ENCODE data around the gene SCYL1. TPM values are rescaled to one million over a fixed set of nuclear protein-coding genes. Genes with fewer than 3 reads are reported as not detected.
A peak's percentile ranks its signal among the peaks of the same experiment; 100 is the strongest.

Gene SCYL1
- total RNA-seq, 1 experiment from 2014 or later: 70.9 TPM

DNA sequence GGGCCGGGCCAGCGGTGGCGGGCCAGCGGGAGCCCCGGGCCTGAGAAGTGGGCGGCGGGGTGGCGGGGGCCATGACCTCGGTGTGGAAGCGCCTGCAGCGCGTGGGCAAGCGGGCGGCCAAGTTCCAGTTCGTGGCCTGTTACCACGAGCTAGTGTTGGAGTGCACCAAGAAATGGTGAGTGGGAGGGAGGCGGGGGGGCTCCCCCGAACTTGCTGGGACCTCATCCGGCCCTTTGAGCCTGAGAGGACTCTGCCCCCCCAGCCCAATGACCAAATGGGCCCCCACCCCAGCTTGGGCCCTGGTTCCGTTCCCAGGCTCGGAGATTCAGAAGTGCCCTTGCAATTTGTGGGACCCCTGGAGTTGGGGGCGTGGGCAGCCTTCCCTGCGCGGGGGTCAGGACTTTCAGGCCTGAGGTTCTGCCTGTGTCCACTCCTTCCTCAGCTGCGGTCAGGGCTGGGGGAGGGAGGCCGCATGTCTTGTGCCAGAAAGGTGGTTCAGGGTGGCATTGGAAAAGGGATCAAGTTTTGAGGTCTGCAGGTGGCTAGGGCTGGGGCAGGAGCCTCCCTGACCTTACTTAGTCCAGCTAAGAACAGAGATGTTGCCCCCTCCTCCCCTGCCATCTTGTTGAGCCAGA is 51.5 kb downstream of the SCYL1 start:
- no peak for DNase-seq (ENCODE audit: unreplicated experiment)
- ChIA-PET CTCF (interaction anchor here (0.8 to 1.9 kb wide), 4 partner anchors 12 to 39 kb away, joined by 3 to 16 read pairs (median 5); partner anchors contain the start of gene PCNX3), POLR2A (interaction anchor here (0.6 to 3.7 kb wide), 17 partner anchors 10 to 1306 kb away, joined by 3 to 60 read pairs (median 4); partner anchors contain the start of genes FRMD8, KCNK7, LTBP3 and MAP3K11)
- H3K9me3 Mint-ChIP-seq (ENCODE audit: unreplicated experiment): no peaks in the 10 kb centered on the region
- peaks cover 41% of the 10 kb centered on the region for H3K36me3 Mint-ChIP-seq (ENCODE audit: insufficient read depth, unreplicated experiment)
- no peaks in the 10 kb centered on the region for H3K27me3 Mint-ChIP-seq (ENCODE audit: insufficient read depth, unreplicated experiment)
- intact Hi-C loops (cut with micrococcal nuclease): no loop called here
- H3K4me1 Mint-ChIP-seq (ENCODE audit: insufficient read depth, unreplicated experiment): peaks cover 40% of the 10 kb centered on the region
- H3K27ac Mint-ChIP-seq (ENCODE audit: low read depth, unreplicated experiment): peak overlapping the region; percentile 90
- H3K4me3 Mint-ChIP-seq (ENCODE audit: unreplicated experiment): peak overlapping the region; percentile 97
- BruUV-seq (replicated peaks): no TSS peak
- TF ChIP-seq CTCF (IDR thresholded peaks at IDR 0.05; ENCODE audit: unreplicated experiment): no peak

GRCh38 chr11:65576867-65577755 is 52.2 kb downstream of the SCYL1 start:
- CTCF ChIA-PET: interaction anchor here (0.6 to 1.9 kb wide), 6 partner anchors 11 to 66 kb away, joined by 3 to 16 read pairs (median 4); partner anchors contain the start of gene PCNX3

DNA sequence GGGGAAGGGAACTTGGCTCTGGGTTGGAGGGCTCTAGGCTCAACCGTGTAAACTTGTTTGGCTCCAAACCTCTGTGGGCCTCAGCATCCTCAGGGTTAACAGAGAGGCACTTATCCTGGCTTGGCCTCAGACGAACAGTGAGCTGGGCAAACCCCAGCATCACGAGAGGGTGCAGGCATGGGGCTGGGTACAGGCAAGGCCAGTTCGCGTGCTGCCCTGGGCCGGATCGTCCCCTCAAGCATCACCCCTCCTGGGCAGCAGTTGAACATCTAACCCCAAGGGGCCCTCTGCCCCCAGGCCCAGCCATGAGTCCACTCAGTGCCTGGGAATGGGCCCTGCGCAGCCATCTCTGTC is 52.9 kb downstream of the SCYL1 start:
- intact Hi-C loops (cut with micrococcal nuclease): loop anchor here (1.0 kb wide), 1 partner anchor 38 kb away; the partner anchor contains the start of gene PCNX3
- BruUV-seq (replicated peaks): no TSS peak
- ChIA-PET CTCF (interaction anchor here (1.9 kb wide), 2 partner anchors 16 to 37 kb away, joined by 10 to 16 read pairs; no protein-coding TSS in a partner anchor), POLR2A (interaction anchor here (0.6 to 3.7 kb wide), 12 partner anchors 9 to 323 kb away, joined by 3 to 60 read pairs (median 5); partner anchors contain the start of genes CFL1, FOSL1, KCNK7 and MAP3K11)
- H3K4me1 Mint-ChIP-seq (ENCODE audit: insufficient read depth, unreplicated experiment): peaks cover 28% of the 10 kb centered on the region
- DNase-seq (ENCODE audit: unreplicated experiment): no peak
- H3K27ac Mint-ChIP-seq (ENCODE audit: low read depth, unreplicated experiment): peak overlapping the region; percentile 90
- H3K27me3 Mint-ChIP-seq (ENCODE audit: insufficient read depth, unreplicated experiment): no peaks in the 10 kb centered on the region
- H3K36me3 Mint-ChIP-seq (ENCODE audit: insufficient read depth, unreplicated experiment): peaks cover 40% of the 10 kb centered on the region
- H3K9me3 Mint-ChIP-seq (ENCODE audit: unreplicated experiment): no peaks in the 10 kb centered on the region
- peak overlapping the region; percentile 97 for H3K4me3 Mint-ChIP-seq (ENCODE audit: unreplicated experiment)
- TF ChIP-seq CTCF (IDR thresholded peaks at IDR 0.05; ENCODE audit: unreplicated experiment): no peak

More at GRCh38 chr11:65576867-65577755, 52.2 kb downstream of the SCYL1 start:
- Mint-ChIP-seq H3K27ac (ENCODE audit: low read depth, unreplicated experiment) (peak overlapping the region; percentile 90), H3K4me1 (ENCODE audit: insufficient read depth, unreplicated experiment) (peaks cover 32% of the 10 kb centered on the region), H3K27me3 (ENCODE audit: insufficient read depth, unreplicated experiment) (no peaks in the 10 kb centered on the region), H3K4me3 (ENCODE audit: unreplicated experiment) (peak overlapping the region; percentile 97), H3K9me3 (ENCODE audit: unreplicated experiment) (no peaks in the 10 kb centered on the region), H3K36me3 (ENCODE audit: insufficient read depth, unreplicated experiment) (peaks cover 42% of the 10 kb centered on the region)
- no TSS peak for BruUV-seq (replicated peaks)
- intact Hi-C loops (cut with micrococcal nuclease): loop anchor here (1.0 kb wide), 1 partner anchor 38 kb away; the partner anchor contains the start of gene PCNX3
- POLR2A ChIA-PET: interaction anchor here (0.6 to 3.7 kb wide), 18 partner anchors 10 to 1307 kb away, joined by 3 to 60 read pairs (median 4); partner anchors contain the start of genes CFL1, FOSL1, FRMD8 and KCNK7
- TF ChIP-seq CTCF (IDR thresholded peaks at IDR 0.05; ENCODE audit: unreplicated experiment): no peak
- peak; percentile 88 for DNase-seq (ENCODE audit: unreplicated experiment)

All from MCF 10A (cell line).